Right forelimb (tissue), 1 donor: ENCODE data around the gene TOR1A.

Experiments
- DNase-seq: peaks from one replicate; pipeline ENCODE4 v3.0.0-alpha.2; 2018

Gene TOR1A

GRCh38 chr9:129851821-129852220 lies 27.9 kb upstream of the TOR1A start:
- no peak for DNase-seq

- no peak for DNase-seq
Observed at GRCh38 chr9:129850821-129851550, 27.1 kb upstream of the TOR1A start.

GRCh38 chr9:129849901-129850300 lies 26.0 kb upstream of the TOR1A start:
- no peak for DNase-seq

GRCh38 chr9:129848712-129849441 lies 24.9 kb upstream of the TOR1A start:
- no peak for DNase-seq

- no peak for DNase-seq
Observed at GRCh38 chr9:129845373-129845772, 21.4 kb upstream of the TOR1A start.

GRCh38 chr9:129841071-129841470 lies 17.1 kb upstream of the TOR1A start:
- no peak for DNase-seq

GRCh38 chr9:129840034-129840433 lies 16.1 kb upstream of the TOR1A start:
- DNase-seq, result no peak

GRCh38 chr9:129839324-129840023 lies 15.5 kb upstream of the TOR1A start:
- no peak for DNase-seq

- no peak for DNase-seq
Observed at GRCh38 chr9:129838707-129839259, 14.8 kb upstream of the TOR1A start.

- DNase-seq, result no peak
Observed at GRCh38 chr9:129836311-129837007, 12.5 kb upstream of the TOR1A start.

- no peak for DNase-seq
Observed at GRCh38 chr9:129835860-129836223, 11.9 kb upstream of the TOR1A start.

- DNase-seq, result peak; percentile 96
Observed at GRCh38 chr9:129835128-129835859, 11.4 kb upstream of the TOR1A start, which contains the start of the genes C9orf78 and USP20. Gene C9orf78 (minus strand): TSS chr9:129835275. CDS start chr9:129835221, 54 bp downstream. Gene USP20 (plus strand): TSS chr9:129835458. CDS start chr9:129852556, 17,098 bp downstream.

- DNase-seq, result no peak
Observed at GRCh38 chr9:129834489-129835127, 10.7 kb upstream of the TOR1A start.

GRCh38 chr9:129832982-129833381 lies 9.0 kb upstream of the TOR1A start:
- no peak for DNase-seq

- no peak for DNase-seq
Observed at GRCh38 chr9:129828969-129829368, 5.0 kb upstream of the TOR1A start.

- DNase-seq, result no peak
Observed at GRCh38 chr9:129828051-129828450, 4.1 kb upstream of the TOR1A start.

GRCh38 chr9:129826759-129827158 lies 2.8 kb upstream of the TOR1A start:
- DNase-seq, result no peak

GRCh38 chr9:129826344-129826743 lies 2.4 kb upstream of the TOR1A start:
- DNase-seq, result no peak

GRCh38 chr9:129823542-129823934 lies 398 bp downstream of the TOR1A start:
- no peak for DNase-seq

- DNase-seq, result no peak
Observed at GRCh38 chr9:129822898-129823541, 916 bp downstream of the TOR1A start.
